ENCODE data around the gene CCNC.

The CCNC gene

GRCh38 chr6:99602520-99603420 lies 34.3 kb upstream of the CCNC start:
- TF ChIP-seq TAF1 (IDR thresholded peaks at IDR 0.05; ENCODE audit: borderline replicate concordance, insufficient read depth, low read length) (no peak), POLR2AphosphoS5 (IDR thresholded peaks at IDR 0.05; ENCODE audit: low read depth, low read length) (no peak), FOXP2 (optimal IDR thresholded peaks at IDR 0.05; ENCODE audit: borderline replicate concordance, extremely low read depth, extremely low read length, insufficient read depth) (no peak), SIN3A (IDR thresholded peaks at IDR 0.05; ENCODE audit: borderline replicate concordance, insufficient read depth, low read length) (no peak)
- TF ChIP-seq, protein P1, sequence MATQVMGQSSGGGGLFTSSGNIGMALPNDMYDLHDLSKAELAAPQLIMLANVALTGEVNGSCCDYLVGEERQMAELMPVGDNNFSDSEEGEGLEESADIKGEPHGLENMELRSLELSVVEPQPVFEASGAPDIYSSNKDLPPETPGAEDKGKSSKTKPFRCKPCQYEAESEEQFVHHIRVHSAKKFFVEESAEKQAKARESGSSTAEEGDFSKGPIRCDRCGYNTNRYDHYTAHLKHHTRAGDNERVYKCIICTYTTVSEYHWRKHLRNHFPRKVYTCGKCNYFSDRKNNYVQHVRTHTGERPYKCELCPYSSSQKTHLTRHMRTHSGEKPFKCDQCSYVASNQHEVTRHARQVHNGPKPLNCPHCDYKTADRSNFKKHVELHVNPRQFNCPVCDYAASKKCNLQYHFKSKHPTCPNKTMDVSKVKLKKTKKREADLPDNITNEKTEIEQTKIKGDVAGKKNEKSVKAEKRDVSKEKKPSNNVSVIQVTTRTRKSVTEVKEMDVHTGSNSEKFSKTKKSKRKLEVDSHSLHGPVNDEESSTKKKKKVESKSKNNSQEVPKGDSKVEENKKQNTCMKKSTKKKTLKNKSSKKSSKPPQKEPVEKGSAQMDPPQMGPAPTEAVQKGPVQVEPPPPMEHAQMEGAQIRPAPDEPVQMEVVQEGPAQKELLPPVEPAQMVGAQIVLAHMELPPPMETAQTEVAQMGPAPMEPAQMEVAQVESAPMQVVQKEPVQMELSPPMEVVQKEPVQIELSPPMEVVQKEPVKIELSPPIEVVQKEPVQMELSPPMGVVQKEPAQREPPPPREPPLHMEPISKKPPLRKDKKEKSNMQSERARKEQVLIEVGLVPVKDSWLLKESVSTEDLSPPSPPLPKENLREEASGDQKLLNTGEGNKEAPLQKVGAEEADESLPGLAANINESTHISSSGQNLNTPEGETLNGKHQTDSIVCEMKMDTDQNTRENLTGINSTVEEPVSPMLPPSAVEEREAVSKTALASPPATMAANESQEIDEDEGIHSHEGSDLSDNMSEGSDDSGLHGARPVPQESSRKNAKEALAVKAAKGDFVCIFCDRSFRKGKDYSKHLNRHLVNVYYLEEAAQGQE (IDR thresholded peaks at IDR 0.05; ENCODE audit: insufficient read depth in 1 of 2, low read depth in 2 of 2, low read length in 2 of 2), result no peak

GRCh38 chr6:99592900-99593299 lies 24.4 kb upstream of the CCNC start:
- TF ChIP-seq, protein P1 (IDR thresholded peaks at IDR 0.05; ENCODE audit: insufficient read depth in 1 of 2, low read depth in 2 of 2, low read length in 2 of 2), result no peak
- TF ChIP-seq SIN3A (IDR thresholded peaks at IDR 0.05; ENCODE audit: borderline replicate concordance, insufficient read depth, low read length), result no peak
- TF ChIP-seq FOXP2 (optimal IDR thresholded peaks at IDR 0.05; ENCODE audit: borderline replicate concordance, extremely low read depth, extremely low read length, insufficient read depth), result no peak
- TF ChIP-seq POLR2AphosphoS5 (IDR thresholded peaks at IDR 0.05; ENCODE audit: low read depth, low read length), result no peak
- TF ChIP-seq TAF1 (IDR thresholded peaks at IDR 0.05; ENCODE audit: borderline replicate concordance, insufficient read depth, low read length), result no peak

- TF ChIP-seq TAF1 (IDR thresholded peaks at IDR 0.05; ENCODE audit: borderline replicate concordance, insufficient read depth, low read length) (no peak), POLR2AphosphoS5 (IDR thresholded peaks at IDR 0.05; ENCODE audit: low read depth, low read length) (no peak), FOXP2 (optimal IDR thresholded peaks at IDR 0.05; ENCODE audit: borderline replicate concordance, extremely low read depth, extremely low read length, insufficient read depth) (no peak), SIN3A (IDR thresholded peaks at IDR 0.05; ENCODE audit: borderline replicate concordance, insufficient read depth, low read length) (no peak)
- TF ChIP-seq, protein P1 (IDR thresholded peaks at IDR 0.05; ENCODE audit: insufficient read depth in 1 of 2, low read depth in 2 of 2, low read length in 2 of 2), result no peak
Measured at GRCh38 chr6:99591673-99592364, 23.4 kb upstream of the CCNC start.

GRCh38 chr6:99590728-99591672 lies 22.5 kb upstream of the CCNC start:
- TF ChIP-seq TAF1 (IDR thresholded peaks at IDR 0.05; ENCODE audit: borderline replicate concordance, insufficient read depth, low read length), result no peak
- TF ChIP-seq FOXP2 (optimal IDR thresholded peaks at IDR 0.05; ENCODE audit: borderline replicate concordance, extremely low read depth, extremely low read length, insufficient read depth), result no peak
- TF ChIP-seq SIN3A (IDR thresholded peaks at IDR 0.05; ENCODE audit: borderline replicate concordance, insufficient read depth, low read length), result no peak
- TF ChIP-seq, protein P1 (IDR thresholded peaks at IDR 0.05; ENCODE audit: insufficient read depth in 1 of 2, low read depth in 2 of 2, low read length in 2 of 2), result no peak
- no peak for TF ChIP-seq POLR2AphosphoS5 (IDR thresholded peaks at IDR 0.05; ENCODE audit: low read depth, low read length)
